ENCODE measurements around the gene LTBP4.

LTBP4 gene

DNA sequence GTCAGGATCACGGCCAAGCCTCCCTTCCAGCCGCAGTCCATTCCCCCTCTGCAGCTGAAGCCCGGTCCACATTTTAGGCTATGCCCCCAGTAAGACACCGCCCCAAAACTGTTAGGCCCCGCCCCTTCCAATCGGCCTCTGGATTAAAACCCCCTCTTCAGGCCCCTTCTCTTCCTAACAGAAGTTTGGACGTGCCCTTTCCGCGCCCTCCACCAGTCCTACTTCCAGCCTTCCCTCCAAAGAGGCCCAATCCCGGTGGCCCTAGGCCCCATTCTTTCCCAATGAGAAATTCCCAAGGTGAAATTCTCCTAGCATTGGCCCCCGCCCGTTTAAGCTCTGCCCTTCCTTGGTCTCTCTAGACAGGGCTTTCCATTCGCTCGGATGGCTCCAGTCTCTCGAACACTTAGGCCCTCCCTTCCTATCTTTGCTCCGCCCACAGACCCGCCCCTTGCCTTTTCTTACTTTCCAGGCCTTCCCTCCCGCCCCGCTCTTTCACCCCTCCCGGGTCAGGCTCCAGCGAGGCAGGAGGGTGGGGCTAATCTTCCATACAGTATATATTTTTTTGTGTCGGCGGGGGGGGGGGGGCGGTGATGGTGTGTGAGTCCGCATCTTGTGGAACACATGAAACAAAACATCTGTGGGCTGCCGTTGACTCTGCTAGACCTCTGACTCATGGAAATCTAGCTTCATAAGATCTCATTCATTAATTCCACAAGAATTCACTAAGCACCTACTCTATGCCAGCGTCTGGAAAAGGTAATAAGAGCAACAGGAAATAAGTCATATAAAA, 13.6 kb downstream of the LTBP4 start:
- H3K4me3 ChIP-seq (ENCODE audit: low read depth, low read length), result peak overlapping the region; percentile 54
- in situ Hi-C loops (cut with HindIII; ENCODE audit: low sequenced_read_pairs), result loop anchor here (10.0 kb wide), 1 partner anchor 60 kb away; no protein-coding TSS in a partner anchor
- TF ChIP-seq, protein P1, sequence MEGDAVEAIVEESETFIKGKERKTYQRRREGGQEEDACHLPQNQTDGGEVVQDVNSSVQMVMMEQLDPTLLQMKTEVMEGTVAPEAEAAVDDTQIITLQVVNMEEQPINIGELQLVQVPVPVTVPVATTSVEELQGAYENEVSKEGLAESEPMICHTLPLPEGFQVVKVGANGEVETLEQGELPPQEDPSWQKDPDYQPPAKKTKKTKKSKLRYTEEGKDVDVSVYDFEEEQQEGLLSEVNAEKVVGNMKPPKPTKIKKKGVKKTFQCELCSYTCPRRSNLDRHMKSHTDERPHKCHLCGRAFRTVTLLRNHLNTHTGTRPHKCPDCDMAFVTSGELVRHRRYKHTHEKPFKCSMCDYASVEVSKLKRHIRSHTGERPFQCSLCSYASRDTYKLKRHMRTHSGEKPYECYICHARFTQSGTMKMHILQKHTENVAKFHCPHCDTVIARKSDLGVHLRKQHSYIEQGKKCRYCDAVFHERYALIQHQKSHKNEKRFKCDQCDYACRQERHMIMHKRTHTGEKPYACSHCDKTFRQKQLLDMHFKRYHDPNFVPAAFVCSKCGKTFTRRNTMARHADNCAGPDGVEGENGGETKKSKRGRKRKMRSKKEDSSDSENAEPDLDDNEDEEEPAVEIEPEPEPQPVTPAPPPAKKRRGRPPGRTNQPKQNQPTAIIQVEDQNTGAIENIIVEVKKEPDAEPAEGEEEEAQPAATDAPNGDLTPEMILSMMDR (IDR thresholded peaks at IDR 0.05; ENCODE audit: low read depth, low read length, missing control alignments), result no peak
- DNase-seq (ENCODE audit: low read depth), result peak; percentile 92

DNA sequence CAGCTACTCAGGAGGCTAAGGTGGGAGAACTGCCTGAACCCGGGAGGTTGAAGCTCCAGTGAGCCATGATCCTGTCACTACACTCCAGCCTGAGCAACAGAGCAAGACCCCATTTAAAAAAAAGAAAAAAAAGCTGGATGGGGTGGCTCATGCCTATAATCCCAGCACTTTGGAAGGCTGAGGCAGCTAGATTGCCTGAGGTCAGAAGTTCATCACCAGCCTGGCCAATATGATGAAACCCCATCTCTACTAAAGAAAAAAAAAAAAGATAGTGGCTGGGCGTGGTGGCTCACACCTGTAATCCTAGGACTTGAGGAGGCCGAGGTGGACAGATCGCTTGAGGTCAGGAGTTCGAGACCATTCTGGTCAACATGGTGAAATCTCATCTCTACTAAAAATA, 15.0 kb downstream of the LTBP4 start:
- TF ChIP-seq, protein P1 (IDR thresholded peaks at IDR 0.05; ENCODE audit: low read depth, low read length, missing control alignments), result no peak
- no peak for DNase-seq (ENCODE audit: low read depth)
- in situ Hi-C loops (cut with HindIII; ENCODE audit: low sequenced_read_pairs), result loop anchor here (10.0 kb wide), 1 partner anchor 61 kb away; no protein-coding TSS in a partner anchor
- no peak overlapping the region for H3K4me3 ChIP-seq (ENCODE audit: low read depth, low read length)

DNA sequence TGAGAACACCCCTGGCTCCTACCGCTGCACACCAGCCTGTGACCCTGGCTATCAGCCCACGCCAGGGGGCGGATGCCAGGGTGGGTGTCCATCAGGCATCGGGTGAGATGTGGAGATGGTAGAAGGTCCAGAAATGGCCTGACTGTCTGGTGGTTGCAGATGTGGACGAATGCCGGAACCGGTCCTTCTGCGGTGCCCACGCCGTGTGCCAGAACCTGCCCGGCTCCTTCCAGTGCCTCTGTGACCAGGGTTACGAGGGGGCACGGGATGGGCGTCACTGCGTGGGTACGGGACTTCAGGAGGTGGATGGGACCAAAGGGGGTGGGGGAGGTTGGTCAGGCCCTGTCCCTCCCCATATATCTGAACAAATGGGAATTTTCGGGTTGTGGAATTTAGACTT, 15.8 kb downstream of the LTBP4 start:
- TF ChIP-seq, protein P1 (IDR thresholded peaks at IDR 0.05; ENCODE audit: low read depth, low read length, missing control alignments), result no peak
- H3K4me3 ChIP-seq (ENCODE audit: low read depth, low read length), result no peak overlapping the region
- in situ Hi-C loops (cut with HindIII; ENCODE audit: low sequenced_read_pairs), result loop anchor here (10.0 kb wide), 1 partner anchor 62 kb away; no protein-coding TSS in a partner anchor
- no peak for DNase-seq (ENCODE audit: low read depth)

DNA sequence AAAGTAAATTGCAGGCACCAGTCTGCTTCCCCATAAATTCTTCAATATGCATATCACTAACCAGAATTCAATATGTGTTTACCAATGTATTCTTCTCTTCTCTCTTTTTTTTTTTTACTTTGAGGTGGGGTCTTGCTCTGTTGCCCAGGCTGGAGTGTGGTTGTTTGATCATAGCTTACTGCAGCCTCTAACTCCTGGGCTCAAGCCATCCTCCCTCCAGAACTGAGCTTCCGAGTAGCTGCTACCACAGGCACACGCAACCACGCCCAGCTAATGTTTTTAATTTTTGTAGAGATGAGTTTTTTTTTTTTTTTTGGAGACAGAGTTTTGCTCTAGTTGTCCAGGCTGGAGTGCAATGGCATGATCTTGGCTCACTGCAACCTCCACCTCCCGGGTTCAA, 16.8 kb downstream of the LTBP4 start:
- in situ Hi-C loops (cut with HindIII; ENCODE audit: low sequenced_read_pairs), result loop anchor here (10.0 kb wide), 1 partner anchor 63 kb away; no protein-coding TSS in a partner anchor
- TF ChIP-seq, protein P1 (IDR thresholded peaks at IDR 0.05; ENCODE audit: low read depth, low read length, missing control alignments), result no peak
- no peak for DNase-seq (ENCODE audit: low read depth)
- H3K4me3 ChIP-seq (ENCODE audit: low read depth, low read length), result no peak overlapping the region

DNA sequence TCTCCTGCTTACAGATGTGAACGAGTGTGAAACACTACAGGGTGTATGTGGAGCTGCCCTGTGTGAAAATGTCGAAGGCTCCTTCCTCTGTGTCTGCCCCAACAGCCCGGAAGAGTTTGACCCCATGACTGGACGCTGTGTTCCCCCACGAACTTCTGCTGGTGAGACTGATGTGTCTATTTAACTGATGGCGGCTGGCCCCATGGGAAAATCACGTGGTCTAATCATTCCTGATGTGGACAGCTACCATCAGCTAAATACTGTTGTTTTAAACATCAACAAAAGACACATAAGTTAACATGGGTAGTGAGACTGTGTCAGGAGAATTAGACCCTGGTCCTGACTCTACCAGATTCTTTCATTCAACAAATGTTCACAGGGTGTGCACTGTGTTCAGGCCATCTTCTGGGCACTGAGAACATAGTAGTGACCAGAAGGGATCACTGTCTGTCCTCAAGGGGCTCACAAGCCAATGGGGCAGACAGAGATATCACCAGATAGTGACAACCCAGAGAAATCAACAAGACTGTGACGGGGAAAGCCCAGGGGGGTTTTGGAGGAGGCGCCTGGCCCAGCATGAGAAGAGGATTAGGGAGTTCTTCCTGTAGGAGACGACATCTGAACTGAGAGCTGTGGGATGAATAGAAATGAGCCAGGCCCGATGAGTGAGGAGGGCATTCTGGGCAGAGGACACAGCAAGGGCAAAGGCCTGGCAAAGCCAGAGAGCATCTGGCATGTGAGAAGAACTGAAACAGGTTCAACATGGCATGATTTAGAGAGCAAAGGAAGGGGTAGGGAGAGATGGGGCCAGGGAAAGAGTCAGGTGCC, 18.4 kb downstream of the LTBP4 start:
- in situ Hi-C loops (cut with HindIII; ENCODE audit: low sequenced_read_pairs), result loop anchor here (10.0 kb wide), 1 partner anchor 65 kb away; no protein-coding TSS in a partner anchor
- no peak for DNase-seq (ENCODE audit: low read depth)
- H3K4me3 ChIP-seq (ENCODE audit: low read depth, low read length), result no peak overlapping the region
- TF ChIP-seq, protein P1 (IDR thresholded peaks at IDR 0.05; ENCODE audit: low read depth, low read length, missing control alignments), result no peak

DNA sequence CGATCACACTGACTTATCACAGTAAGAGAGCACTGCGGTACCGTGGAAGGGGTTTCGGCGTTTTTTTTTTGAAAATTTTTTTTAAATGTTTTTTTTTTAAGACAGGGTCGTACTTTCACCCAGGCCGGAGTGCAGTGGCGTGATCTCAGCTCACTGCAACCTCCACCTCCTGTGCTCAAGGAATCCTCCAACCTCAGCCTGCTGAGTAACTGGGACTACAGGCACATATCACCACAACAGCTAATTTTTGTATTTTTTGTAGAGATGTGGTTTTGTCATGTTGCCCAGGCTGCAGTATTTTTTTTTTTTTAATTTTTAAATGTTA, 19.0 kb downstream of the LTBP4 start:
- TF ChIP-seq, protein P1 (IDR thresholded peaks at IDR 0.05; ENCODE audit: low read depth, low read length, missing control alignments), result no peak
- DNase-seq (ENCODE audit: low read depth), result no peak

More for the DNA sequence above, 19.0 kb downstream of the LTBP4 start:
- no peak overlapping the region for H3K4me3 ChIP-seq (ENCODE audit: low read depth, low read length)
- in situ Hi-C loops (cut with HindIII; ENCODE audit: low sequenced_read_pairs), result no loop called here
